HuH-7 (cell line): ENCODE results near the gene SGTA.

Experiments used
- DNase-seq: peaks from one replicate; pipeline ENCODE4 v3.0.0; 2011; ENCODE audit warnings: low spot score

Gene SGTA

DNA sequence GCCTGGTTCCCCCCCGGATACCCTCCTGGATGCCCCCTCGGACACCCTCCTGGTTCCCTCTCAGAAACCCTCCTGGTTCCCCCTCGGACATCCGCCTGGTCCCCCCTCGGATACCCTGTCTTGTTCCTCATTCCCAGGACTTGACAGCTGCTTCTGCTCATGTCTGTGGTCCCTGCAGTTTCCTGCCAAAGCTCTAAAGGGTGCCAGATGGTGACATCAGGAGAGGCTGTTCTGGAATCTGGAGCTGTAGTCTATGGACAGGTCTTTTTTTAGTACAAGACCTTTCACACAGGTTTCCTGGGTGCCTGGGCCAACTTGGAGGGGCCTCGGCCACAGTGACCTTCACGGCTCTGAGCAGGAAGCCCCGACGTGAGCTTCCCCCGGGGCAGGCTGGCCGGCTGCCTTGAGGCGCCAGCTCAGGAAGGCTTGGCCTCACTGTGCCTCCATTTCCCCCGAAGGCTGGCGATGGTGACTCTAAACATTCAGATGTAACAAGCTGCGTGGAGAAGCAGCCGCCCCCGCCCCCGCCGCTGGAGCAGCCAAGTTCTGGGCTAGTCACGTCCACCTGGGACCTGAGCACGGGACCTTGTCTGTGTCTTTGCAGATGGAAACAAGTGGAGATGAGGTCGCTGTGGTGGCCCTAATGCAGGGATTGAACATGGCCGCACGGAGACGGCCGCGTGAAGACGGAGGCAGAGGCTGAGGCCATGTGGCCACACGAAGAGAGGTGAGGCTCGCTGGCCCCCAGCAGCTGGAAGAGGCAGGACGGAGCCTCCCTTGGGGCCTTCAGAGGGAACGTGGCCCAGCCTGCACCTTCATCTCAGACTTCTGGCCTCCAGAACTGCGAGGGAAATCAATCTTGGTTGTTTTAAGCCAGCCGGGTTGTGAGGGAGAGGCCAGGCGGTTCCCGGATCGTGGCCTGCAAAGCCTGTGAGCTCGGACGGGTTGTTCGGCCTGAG lies 12.7 kb downstream of the SGTA start:
- no peak for DNase-seq

DNA sequence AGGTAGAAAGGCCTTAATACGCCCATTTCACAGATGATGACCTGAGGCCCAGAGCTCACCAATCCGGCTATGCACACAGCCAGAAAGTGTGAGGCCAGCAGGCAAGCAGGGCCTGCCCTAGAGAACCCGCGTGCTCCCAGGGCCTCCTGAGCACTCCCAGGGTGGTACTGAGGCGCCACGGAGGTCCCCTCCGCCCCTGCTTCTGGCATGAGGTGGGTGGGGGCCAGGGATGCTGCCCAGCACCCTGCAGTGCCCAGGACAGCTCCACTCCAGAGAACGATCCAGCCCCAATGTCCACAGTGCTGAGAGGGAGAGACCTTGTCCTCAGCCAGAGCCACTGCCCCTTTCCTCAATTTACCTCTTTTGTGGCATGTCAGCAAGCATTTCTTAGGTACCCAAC lies 13.9 kb downstream of the SGTA start:
- DNase-seq, result no peak

DNA sequence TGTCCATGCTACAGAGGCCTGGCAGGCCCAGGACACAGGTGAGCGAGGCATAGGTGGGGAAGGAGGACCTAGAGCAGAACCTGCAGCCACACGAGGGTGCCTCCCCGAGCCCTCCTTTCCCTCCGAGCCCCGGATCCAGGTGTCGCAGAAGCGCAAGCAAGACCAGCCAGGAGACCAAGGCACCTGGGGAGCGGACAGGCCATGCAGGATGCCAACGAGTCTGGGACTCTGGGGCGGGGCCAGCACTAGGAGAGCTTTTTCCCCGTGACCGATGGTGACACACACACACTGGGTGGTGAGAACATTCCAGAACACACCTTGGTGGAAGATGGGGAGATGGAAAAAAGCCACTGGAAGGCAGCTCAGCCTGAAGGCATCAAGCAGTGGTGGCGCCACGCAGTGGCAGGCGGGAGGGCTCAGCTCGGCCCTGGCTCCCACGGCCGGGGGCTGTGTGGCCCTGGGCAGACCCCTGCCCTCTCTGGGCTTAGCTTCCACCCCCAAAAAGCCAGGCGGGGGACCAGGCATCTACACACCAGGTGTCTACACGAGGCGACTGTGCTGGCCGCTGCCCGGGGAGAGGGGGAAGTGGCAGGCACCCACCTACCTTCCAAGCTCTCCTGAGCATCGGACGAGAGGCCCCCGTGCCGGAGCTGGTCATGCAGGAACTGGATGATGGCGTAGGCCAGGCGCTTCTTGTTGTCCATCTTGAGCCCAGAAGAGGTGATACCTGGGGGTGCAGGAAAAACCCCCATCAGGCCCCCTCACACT lies 14.5 kb downstream of the SGTA start:
- no peak for DNase-seq

DNA sequence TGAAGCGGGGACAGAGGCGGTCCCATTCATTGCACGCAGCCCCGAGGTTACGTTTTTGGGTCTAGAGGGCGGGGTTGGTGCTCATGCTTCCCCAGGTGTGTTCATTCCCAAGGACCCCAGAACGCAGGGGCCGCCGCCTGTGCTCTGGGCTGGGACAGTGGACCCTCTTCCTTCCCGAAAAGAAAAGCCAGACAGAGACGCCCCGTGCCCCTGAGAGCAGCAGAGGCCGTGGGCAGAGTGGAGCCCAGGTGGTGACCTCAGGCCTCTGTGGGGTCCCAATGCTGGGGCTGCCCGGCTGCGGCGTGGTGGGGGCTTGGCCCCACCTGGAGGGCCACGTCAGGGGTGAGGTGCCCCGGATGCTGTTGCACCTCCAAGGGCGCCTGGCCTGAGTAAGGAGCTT lies 15.4 kb downstream of the SGTA start:
- DNase-seq, result no peak

DNA sequence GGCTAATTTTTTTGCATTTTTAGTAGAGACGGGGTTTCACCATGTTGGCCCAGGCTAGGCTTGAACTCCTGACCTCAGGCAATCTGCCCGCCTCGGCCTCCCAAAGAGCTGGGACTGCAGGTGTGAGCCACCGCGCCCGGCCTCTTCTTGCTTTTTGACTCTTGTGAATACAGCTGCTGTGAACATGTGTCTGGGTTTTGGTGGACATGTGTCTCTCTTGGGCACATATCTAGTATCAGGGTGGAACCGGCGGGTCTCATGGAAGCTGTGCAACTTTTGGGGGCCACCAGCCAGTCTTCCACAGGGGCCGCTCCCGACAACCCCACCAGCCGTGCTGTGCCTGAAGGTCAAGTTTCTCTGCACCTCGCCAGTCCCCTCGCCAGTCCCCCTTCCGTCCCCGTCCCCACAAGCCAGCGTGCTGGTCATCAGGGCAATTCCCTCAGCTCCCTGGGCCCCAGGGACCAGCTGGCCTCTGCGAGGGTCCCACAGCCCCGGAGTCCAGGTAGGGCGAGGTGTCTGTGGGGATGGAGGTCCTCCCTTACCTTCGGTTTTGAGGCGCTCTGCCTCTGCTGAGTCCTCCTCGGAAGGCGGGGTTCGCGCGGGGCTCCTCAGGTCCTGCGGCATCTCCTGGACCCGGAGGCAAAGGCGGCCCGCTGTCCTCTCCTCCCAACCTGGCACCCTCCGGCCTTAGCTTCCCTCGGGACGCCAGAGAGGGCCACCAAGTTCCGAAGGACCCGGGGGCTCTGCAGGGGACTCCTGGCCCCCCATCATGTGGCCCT lies 16.3 kb downstream of the SGTA start:
- no peak for DNase-seq

DNA sequence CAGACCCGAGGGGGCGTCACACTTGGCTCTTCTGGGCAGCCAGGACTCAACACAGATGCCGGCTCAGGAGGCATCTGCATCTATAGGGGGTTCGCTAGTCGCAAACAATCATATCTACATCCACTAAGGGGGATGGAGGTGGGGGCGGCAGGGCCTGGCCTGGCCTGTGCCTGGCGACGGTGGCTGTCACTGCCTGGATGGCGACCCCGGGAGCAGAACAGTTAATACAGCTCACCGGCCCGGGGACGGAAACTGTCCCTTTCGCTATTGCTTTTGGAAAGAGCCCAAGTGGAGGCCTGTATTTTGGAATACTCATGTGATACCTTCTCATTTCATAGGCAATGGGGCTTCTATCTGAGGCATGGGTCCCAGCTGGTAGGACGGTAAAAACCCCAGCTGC lies 17.7 kb downstream of the SGTA start:
- no peak for DNase-seq

DNA sequence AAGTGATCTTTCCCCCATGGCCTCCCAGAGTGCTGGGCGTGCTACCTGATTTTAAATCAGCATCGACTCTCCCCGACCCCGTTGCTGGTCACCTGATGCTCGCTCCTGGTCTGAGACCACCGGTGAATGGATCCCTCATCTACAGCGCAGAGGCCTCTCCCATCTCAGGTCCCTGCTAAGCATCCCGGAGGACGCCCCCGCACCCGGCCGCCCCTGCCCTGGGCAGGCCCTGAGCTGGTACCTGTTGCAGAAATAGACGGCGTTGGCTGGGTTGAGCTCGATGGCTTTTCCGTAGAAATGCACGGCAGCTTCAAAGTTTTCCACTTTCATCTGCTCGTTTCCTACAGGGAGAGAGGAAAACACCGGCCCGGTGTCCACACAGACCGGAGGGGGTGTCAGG lies 18.1 kb downstream of the SGTA start:
- no peak for DNase-seq

DNA sequence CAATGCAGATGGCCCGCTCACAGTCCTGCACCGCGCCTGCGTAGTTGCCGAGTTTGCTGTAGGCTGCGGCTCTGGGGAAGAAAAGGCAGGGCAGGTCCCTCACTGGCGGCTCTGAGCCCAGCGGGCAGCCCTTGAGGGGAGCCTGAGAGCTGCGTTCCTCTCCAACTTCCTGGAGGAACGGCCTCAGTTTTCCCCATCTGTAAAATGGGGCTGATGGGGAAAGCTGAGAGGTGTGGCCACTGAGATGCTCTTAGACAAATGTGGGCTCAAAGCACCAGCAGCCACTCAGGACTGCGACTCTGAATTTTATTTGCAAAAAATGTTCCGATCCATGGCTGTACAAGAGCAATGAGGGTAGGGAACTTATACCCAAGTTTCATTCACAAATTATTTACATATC lies 19.4 kb downstream of the SGTA start:
- DNase-seq, result no peak

DNA sequence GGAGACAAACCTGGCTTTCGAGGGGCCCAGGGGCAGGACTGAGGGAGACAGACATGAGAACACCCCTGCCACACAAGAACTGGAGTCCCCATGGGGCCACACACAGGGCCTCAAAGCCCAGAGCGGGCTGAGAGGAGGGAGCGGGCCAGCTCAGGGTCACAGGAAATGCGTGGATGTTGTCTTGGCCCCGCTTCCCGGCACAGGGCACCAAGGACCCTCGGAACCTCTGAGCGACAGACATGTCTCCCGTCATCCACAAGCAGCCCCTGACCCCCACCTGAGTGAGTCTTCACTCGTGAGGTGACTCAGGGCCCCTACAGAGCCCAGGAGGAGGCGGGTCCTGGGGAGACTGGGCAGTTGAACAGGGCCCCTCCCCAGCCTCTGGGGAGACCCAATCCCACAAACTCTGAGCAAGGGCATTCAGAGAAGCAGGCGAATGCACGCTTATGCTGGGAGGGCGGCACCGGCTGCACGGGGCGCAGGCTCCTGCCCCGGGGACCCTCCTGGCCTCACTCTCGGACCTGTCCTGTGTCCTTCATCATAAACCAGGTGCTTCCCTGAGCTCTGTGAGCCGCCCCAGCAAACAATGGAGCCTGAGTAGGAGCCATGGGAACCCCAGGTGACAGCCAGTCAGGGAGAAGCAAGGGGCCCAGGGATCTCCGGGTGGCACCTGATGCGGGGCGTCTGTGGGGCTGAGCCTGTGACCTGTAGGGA lies 20.1 kb downstream of the SGTA start:
- DNase-seq, result no peak

DNA sequence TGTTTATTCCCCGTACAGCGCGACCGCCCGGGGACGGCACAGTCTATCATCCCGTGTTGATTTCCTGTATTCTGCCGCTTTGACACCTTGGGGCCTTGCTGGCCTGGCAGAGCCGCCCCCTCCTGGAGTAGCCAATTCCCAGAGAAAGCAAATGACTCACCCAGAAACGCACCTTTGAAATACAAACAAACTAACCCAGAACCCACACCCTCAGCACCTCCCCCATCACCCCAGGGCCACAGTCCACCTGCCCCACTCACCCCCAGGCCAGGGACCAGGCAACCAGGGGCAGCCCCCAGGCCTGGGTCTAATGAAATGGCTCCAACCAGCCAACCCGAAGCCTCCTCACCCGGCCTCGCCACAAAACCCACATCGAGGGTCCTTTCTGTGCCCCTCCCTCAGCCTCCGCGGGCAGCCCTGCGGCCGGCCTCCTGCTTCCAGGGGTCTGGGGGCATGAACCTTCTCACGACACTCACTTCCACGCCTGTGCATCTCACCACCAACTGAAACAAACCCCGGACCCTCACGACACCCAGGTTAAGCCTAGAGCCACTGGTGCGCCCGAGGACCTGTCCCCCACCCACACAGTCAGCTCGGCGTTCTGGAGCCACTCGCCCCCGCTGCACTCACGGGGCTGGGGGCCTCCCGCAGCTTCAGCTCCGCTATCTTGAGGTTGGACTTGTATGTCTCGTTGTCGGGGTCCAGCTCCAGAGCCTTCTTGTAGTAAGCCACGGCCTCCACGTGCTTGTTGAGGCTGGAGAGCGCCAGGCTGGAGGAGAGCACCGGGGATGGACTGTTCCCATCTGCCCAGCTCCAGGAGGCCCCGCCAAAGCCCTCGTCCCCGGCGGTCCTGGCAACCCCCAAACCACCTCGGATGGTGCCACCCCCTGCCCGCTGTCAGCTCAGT lies 20.9 kb downstream of the SGTA start:
- no peak for DNase-seq

DNA sequence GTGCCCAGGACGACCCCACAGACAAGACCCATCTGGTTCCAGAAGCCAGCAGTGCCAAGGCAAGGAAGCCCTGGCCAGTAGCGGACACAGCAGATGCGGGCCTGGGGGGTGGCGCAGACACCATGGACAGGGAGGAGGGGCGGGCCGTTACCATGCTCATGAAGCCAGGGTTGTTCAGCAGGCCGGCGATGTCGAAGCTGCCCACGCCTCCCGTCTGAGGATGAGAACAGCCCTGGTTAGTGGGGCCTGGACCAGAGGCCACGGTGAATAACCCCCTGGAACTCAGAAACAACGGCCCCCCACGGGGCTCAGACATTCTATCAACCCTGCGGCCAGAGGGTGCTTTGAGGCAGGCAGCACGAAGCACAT lies 21.8 kb downstream of the SGTA start:
- no peak for DNase-seq

DNA sequence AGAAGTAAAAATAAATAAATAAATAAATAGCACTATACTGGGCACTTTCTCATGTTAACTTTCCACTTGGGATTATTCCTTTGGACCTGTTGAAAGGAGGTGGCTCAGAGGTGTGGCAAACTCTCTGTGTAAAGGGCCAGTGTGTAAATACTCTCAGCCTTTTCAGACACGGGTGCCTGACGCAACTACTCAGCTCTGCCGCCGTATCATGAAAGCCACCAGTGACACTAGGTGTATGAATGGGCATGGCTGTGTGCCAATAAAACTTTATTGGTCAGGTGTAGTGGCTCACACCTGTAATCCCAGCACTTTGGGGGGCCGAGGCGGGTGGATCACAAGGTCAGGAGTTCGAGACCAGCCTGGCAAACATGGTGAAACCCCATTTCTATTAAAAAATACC lies 23.1 kb downstream of the SGTA start:
- no peak for DNase-seq

DNA sequence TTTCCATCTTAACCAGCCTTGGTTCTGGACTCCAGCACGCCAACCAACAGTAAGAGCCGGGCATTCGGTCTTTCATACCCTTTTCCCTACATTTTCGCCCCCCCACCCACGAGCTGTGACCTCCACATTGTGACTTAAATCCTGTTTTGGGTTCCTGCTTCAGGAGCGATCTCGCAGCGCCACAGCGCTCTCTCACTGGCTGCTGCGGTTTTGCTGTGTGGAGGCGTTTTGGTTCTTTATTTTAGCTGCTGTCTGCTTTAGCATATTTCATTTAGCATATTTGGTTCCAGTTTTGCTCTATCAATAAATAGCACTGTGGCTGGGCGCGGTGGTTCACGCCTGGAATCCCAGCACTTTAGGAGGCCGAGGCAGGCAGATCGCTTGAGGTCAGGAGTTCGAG lies 23.7 kb downstream of the SGTA start:
- no peak for DNase-seq

DNA sequence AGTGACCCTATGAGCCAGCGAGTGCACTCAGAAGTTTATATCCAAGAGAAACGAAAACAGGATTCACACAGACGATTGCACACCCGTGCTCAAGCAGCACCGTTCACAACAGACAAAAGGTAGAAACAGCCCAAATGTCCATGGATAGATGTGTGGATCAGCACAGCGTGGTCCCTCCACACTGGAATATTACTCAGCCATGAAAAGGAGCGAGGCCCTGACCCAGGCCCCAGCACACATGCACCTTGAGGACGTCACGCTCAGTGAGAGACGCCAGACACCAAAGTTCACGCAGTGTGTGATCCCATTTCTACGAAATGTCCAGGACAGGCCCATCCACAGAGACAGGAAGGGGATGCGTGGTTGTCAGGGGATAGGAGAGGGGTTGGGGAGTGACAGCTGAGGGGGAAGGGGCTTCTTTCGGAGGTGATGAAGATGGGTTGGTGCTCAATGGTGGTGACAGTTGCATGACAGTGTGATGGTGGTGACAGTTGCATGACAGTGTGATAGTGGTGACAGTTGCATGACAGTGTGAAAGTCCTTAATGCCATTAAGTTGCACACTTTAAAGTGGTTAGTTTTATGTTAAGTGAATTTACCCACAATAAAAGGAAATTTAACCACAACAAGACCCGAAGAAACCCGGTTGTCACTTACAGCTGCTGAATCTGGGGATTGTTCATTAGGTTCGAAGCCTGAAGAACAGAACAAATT lies 24.3 kb downstream of the SGTA start:
- no peak for DNase-seq

DNA sequence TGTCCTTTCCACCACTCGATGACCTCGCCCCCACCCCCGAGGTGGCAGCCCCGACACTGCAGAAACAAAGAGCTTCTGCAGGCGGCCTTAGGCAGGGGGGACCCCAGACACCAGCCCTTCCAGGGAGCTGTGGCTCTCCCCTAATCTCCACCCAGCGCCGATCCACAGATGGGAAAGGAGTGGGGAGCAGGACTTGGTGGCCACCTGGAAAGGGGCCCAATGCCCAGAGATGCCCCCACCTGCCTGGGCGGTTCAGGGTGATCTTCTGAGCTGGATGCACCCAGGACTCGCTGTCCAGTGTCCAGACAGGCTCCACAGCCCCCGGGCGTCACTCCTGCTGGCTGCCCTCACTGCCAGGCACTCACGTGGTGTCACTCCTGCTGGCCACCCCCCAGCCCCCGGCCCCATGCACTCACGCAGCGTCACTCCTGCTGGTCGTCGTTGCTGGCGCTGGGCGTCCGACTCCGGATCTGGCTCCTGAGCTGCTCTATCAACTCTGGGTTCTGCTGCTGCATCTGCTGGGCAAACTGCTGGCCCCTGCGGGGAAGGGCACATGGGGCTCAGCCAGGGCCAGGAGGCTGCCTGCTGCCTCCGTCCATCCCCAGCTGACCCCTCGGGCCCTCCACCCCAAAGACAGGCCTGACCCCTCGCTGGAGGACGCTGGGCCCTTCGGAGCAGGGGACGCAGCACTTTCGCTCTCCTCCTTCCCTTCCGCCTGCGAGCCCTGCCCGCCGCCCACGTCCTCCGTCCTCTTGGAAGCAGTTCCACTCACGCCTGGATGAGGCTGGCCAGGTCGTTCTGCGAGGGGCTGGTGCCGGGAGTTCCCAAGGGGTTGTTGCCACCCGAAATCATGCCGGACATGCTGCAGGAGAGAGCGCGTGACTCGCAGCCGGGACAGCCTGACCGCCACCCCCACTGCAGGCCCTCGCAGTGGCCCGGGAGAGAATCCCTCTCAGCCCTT lies 25.9 kb downstream of the SGTA start:
- no peak for DNase-seq

DNA sequence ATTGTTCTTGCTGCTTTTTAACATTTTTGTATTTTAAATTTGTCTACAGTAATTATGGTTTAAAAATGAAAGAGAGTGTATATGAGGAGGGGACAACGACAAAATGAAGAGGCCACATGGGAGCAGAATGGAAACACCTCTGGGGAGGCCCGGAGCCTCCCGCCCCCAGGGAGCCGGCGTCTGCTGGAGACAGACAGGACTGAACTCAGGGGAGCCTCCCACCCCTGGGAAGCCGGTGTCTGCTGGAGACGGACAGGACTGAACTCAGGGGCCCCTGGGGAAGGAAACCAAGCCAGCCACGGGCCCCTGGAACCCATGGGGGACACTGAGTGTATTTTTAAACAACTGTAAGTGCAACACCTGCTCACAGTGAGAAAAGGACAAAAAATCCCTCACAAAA lies 26.6 kb downstream of the SGTA start:
- no peak for DNase-seq

DNA sequence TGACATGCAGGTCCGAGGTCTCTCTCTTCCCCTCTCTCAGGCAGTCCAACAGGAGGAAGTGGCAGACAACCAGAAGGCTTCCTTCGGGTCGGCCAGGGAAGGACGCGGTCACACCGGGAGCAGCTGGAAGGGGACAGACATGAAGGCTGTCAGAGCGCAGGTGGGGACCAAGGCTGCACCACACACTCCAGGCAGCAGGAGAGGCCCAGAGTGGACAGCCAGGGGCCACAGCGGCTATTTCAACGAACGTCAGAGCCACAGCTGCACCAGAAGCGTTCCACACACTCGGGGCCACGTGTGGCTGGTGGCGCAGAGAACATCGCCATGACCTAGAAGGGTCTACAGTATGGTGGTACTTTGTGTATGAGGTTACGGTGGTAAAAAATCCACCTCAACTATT lies 27.3 kb downstream of the SGTA start:
- DNase-seq, result no peak

DNA sequence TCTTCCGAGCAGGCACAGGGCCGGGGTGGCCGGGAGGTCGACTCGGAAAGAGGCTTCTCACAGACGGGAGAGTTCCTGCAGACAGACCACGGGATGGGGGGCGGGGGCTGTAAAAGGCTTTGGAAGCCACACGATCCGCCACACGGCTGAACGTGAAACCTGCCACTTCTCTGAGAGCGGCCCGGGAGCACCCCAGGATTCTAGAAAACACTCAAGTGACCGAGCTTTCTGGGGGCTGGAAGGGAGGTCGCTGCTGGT lies 27.7 kb downstream of the SGTA start:
- no peak for DNase-seq

DNA sequence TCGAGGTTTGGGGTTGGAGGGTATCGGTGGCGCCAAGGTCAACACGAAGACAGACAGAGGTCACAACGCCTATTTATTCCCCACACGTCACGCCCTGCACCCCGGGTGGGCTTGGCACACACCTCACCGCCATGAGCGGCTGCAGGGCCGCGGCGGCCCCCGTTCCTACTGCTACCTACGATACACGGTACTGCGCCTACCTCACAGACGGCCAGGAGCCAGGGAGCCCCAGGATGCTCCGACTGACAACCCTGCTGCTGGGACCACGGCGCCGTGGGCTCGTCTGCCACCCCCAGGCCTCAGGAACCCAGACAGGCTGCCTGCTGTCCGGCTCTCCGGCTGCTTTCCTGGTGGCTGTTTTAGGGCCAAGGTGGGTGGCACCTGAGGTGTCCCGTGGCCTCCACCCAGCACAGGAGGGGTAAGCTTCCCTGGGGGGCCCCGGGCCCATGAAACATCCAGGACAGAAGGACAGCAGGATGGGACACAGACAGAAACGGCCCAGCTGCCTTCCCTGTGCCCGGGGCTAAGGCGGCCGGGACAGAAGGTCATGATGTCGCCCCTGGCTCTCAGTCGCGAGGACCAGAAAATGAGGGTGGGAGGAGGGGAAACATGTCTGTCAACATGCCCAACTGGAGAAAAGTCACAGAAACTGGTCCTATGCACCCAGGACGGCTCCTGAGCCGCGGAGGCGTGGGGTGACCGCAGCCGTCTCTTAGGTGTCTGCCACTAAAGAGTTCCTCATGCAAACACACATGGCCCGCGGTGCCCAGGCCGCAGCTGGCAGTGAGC lies 28.2 kb downstream of the SGTA start:
- no peak for DNase-seq
